Mesenchymal stem cell (in vitro differentiated cells and primary cell): ENCODE results near the gene UBTD1.

Source experiments
- DNase-seq: peaks from one replicate; pipeline ENCODE4 v3.0.0-alpha.2; 2013
- H2AFZ ChIP-seq: one replicate; pipeline ENCODE4 v1.6.1; 2013; ENCODE audit warnings: low read depth, mild to moderate bottlenecking, control low read depth, inconsistent platforms, low read length, moderate library complexity
- H2AK5ac ChIP-seq: 2 replicates; pipeline ENCODE4 v1.6.1; 2013; ENCODE audit warnings: low read length, moderate library complexity, mild to moderate bottlenecking, inconsistent platforms; ENCODE audit not compliant: severe bottlenecking
- H2BK120ac ChIP-seq: one replicate; pipeline ENCODE4 v1.6.1; 2013; ENCODE audit warnings: low read depth, mild to moderate bottlenecking, inconsistent platforms, low read length, moderate library complexity
- H2BK12ac ChIP-seq, 2 experiments: one replicate each; pipeline ENCODE4 v1.6.1; 2013; ENCODE audit warnings: inconsistent platforms in 2 of 2, low read length in 2 of 2, mild to moderate bottlenecking in 2 of 2, moderate library complexity in 2 of 2, control low read depth in 1 of 2
- H2BK15ac ChIP-seq: one replicate; pipeline ENCODE4 v1.6.1; 2013; ENCODE audit warnings: mild to moderate bottlenecking, low read depth, inconsistent platforms; ENCODE audit not compliant: poor library complexity, severe bottlenecking
- H2BK5ac ChIP-seq: 2 replicates; pipeline ENCODE4 v1.6.1; 2013; ENCODE audit warnings: low read depth, mild to moderate bottlenecking, low read length, control low read depth, inconsistent platforms; ENCODE audit not compliant: poor library complexity, severe bottlenecking
- H3K14ac ChIP-seq, 2 experiments: one replicate each; pipeline ENCODE4 v1.6.1; 2013; ENCODE audit warnings: inconsistent platforms in 2 of 2, low read length in 2 of 2, control low read depth in 1 of 2, mild to moderate bottlenecking in 1 of 2, moderate library complexity in 1 of 2
- H3K18ac ChIP-seq, 2 experiments: one replicate each; pipeline ENCODE4 v1.6.1; 2013; ENCODE audit warnings: inconsistent platforms in 2 of 2, low read length in 2 of 2, control low read depth in 1 of 2, low read depth in 1 of 2, mild to moderate bottlenecking in 1 of 2
- H3K23ac ChIP-seq, 2 experiments: one replicate each; pipeline ENCODE4 v1.6.1; 2013; ENCODE audit warnings: inconsistent platforms in 2 of 2, low read length in 2 of 2, mild to moderate bottlenecking in 2 of 2, moderate library complexity in 2 of 2, control low read depth in 1 of 2
- H3K27ac ChIP-seq: 2 replicates; pipeline ENCODE4 v1.5.1; 2013; ENCODE audit warnings: mild to moderate bottlenecking, moderate library complexity, low read length, control low read depth, inconsistent platforms; ENCODE audit not compliant: poor library complexity, severe bottlenecking
- H3K27me3 ChIP-seq, 2 experiments: 2 replicates each; pipeline versions ENCODE4 v1.6.1 to v1.7.0; 2013; ENCODE audit warnings: low read length in 2 of 2, mild to moderate bottlenecking in 2 of 2, moderate library complexity in 2 of 2, control low read depth in 1 of 2, inconsistent platforms in 1 of 2; ENCODE audit not compliant: control insufficient read depth in 1 of 2, insufficient read depth in 1 of 2
- H3K36me3 ChIP-seq, 2 experiments: 2 replicates each; pipeline versions ENCODE4 v1.6.1 to v1.7.0; 2013; ENCODE audit warnings: low read length in 2 of 2, control low read depth in 1 of 2, inconsistent platforms in 1 of 2, low read depth in 1 of 2, mild to moderate bottlenecking in 1 of 2; ENCODE audit not compliant: insufficient read depth in 2 of 2, control insufficient read depth in 1 of 2
- H3K4ac ChIP-seq, 2 experiments: one replicate each; pipeline ENCODE4 v1.6.1; 2013; ENCODE audit warnings: inconsistent platforms in 2 of 2, low read length in 2 of 2, mild to moderate bottlenecking in 2 of 2, moderate library complexity in 2 of 2, control low read depth in 1 of 2, low read depth in 1 of 2
- H3K4me1 ChIP-seq: 2 replicates; pipeline ENCODE4 v1.6.1; 2013; ENCODE audit warnings: low read depth, low read length, control low read depth; ENCODE audit not compliant: control insufficient read depth, insufficient read depth
- H3K4me2 ChIP-seq: 2 replicates; pipeline ENCODE4 v1.6.1; 2013; ENCODE audit warnings: low read length, mild to moderate bottlenecking, inconsistent platforms; ENCODE audit not compliant: poor library complexity, severe bottlenecking
- H3K4me3 ChIP-seq, 2 experiments: 2 replicates each; pipeline versions ENCODE4 v1.5.1 to v1.7.0; 2013; ENCODE audit warnings: low read length in 2 of 2, mild to moderate bottlenecking in 2 of 2, control low read depth in 1 of 2, low read depth in 1 of 2; ENCODE audit not compliant: insufficient read depth in 1 of 2
- H3K79me1 ChIP-seq: replicated peaks from 2 replicates; pipeline ENCODE4 v1.6.1; 2013; ENCODE audit warnings: mild to moderate bottlenecking, control low read depth, low read length, inconsistent platforms; ENCODE audit not compliant: poor library complexity, severe bottlenecking
- H3K9ac ChIP-seq: 2 replicates; pipeline ENCODE4 v1.7.0; 2013; ENCODE audit warnings: mild to moderate bottlenecking, low read length, moderate library complexity
- H3K9me3 ChIP-seq: 2 replicates; pipeline ENCODE4 v1.7.0; 2013; ENCODE audit warnings: mild to moderate bottlenecking, low read length; ENCODE audit not compliant: control insufficient read depth
- H4K8ac ChIP-seq: one replicate; pipeline ENCODE4 v1.6.1; 2013; ENCODE audit warnings: inconsistent platforms, mild to moderate bottlenecking, low read length, moderate library complexity
- H4K91ac ChIP-seq: one replicate; pipeline ENCODE4 v1.6.1; 2013; ENCODE audit warnings: mild to moderate bottlenecking, low read length, inconsistent platforms
- WGBS: methylation state at CpG from one replicate; pipeline ENCODE4 v1.1.7; 2013; ENCODE audit warnings: mixed read lengths; 5-methylcytosine and 5-hydroxymethylcytosine counted together

Gene UBTD1

DNA sequence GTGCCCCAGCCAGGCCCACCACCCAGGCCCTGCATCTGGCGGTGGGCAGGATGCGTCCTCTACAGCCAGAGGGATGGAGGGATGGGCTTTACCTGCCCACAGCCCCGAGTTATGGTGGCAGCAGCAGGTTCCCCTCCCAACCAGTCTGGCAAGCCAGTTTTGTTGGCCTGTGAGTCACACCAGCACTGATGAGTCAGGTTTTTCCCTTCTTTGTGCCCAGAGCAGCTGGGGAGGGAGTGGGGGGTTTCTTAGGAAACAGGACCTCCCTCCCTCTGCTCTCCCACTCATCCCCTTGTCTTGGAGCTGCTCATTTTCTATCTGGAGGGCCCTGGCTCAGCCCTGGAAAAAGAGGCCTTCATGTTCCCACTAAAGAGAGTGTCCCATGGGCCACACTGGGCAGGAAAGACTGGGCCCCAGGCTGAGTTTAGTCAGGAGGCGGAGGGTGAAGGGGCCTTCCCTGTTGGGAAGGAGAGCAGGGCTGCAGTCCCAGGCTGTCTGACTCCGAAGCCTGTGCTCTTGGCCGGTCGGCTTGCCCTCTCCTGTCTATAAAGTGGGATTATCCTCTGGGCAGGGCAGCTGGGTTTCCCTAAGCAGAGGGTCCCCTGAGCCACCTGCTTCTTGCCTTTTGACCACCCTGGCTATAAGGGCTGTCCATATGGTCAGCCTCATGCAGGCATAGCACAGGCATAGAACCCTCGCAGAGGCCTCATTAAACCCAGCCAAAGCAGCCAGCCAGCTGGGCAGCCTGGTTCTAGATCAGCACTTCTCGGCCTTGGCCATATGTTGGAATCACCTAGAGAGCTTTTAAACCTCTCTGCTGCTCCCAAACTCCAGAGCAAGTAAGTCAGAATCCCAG, 43.7 kb downstream of the UBTD1 start:
- Histone ChIP-seq H3K4me1 (peaks cover 49% of the 10 kb centered on the region), H3K23ac (peak overlapping the region in 1 of 2 experiments; percentile 50), H2BK12ac (peak overlapping the region; percentile 81 to 100), H3K9me3 (no peaks in the 10 kb centered on the region), H2BK15ac (peak overlapping the region; percentile 91), H2AFZ (peak overlapping the region; percentile 54), H2AK5ac (peak overlapping the region; percentile 95), H3K4ac (peak overlapping the region; percentile 62 to 88), H2BK120ac (peak overlapping the region; percentile 90), H4K8ac (peak overlapping the region; percentile 88), H3K27ac (peak overlapping the region; percentile 96), H3K9ac (peak overlapping the region; percentile 81), H3K79me1 (peaks cover 16% of the 10 kb centered on the region), H3K4me2 (no peak overlapping the region), H3K27me3 (no peaks in the 10 kb centered on the region), H3K18ac (peak overlapping the region; percentile 90 to 91), H3K4me3 (peak overlapping the region in 1 of 2 experiments; percentile 61), H2BK5ac (peak overlapping the region; percentile 79), H4K91ac (peak overlapping the region; percentile 92), H3K14ac (peak overlapping the region in 1 of 2 experiments; percentile 26), H3K36me3 (peaks cover 0 to 8% of the 10 kb centered on the region in 2 experiments)
- WGBS: 23% methylated on average over 7 of the region's 9 CpGs
- DNase-seq: peak; percentile 97

GRCh38 chr10:97543025-97543546, 44.4 kb downstream of the UBTD1 start:
- Histone ChIP-seq H3K27ac (peak overlapping the region; percentile 96), H4K91ac (peak overlapping the region; percentile 83), H3K14ac (peak overlapping the region in 1 of 2 experiments; percentile 55), H3K9me3 (no peaks in the 10 kb centered on the region), H3K4me3 (peak overlapping the region in 1 of 2 experiments; percentile 30), H3K79me1 (peaks cover 12% of the 10 kb centered on the region), H3K18ac (peak overlapping the region; percentile 90 to 91), H2AK5ac (peak overlapping the region; percentile 41), H3K27me3 (no peaks in the 10 kb centered on the region), H3K9ac (peak overlapping the region; percentile 81), H2BK120ac (peak overlapping the region; percentile 90), H4K8ac (peak overlapping the region; percentile 88), H3K4me1 (peaks cover 51% of the 10 kb centered on the region), H3K23ac (peak overlapping the region in 1 of 2 experiments; percentile 19), H3K4me2 (no peak overlapping the region), H3K4ac (peak overlapping the region in 1 of 2 experiments; percentile 62), H2AFZ (peak overlapping the region; percentile 15), H2BK5ac (peak overlapping the region; percentile 79), H3K36me3 (peaks cover 0 to 8% of the 10 kb centered on the region in 2 experiments), H2BK12ac (peak overlapping the region; percentile 73 to 81), H2BK15ac (peak overlapping the region; percentile 91)
- DNase-seq: peak; percentile 97
- WGBS: under 1% methylated on average over 10 of the region's 10 CpGs

GRCh38 chr10:97546456-97547270, 47.9 kb downstream of the UBTD1 start:
- Histone ChIP-seq H2BK15ac (no peak overlapping the region), H3K4ac (peak overlapping the region; percentile 57 to 72), H3K79me1 (peaks cover 22% of the 10 kb centered on the region), H3K36me3 (peaks cover 0 to 28% of the 10 kb centered on the region in 2 experiments), H2BK5ac (no peak overlapping the region), H3K27ac (no peak overlapping the region), H3K14ac (peak overlapping the region in 1 of 2 experiments; percentile 6), H3K4me1 (peaks cover 47% of the 10 kb centered on the region), H4K91ac (peak overlapping the region; percentile 83), H3K23ac (no peak overlapping the region), H3K4me2 (no peak overlapping the region), H3K27me3 (no peaks in the 10 kb centered on the region), H4K8ac (peak overlapping the region; percentile 60), H2AFZ (no peak overlapping the region), H3K9ac (no peak overlapping the region), H3K9me3 (no peaks in the 10 kb centered on the region), H2AK5ac (peak overlapping the region; percentile 42), H3K18ac (peak overlapping the region; percentile 57 to 92), H2BK120ac (peak overlapping the region; percentile 21), H2BK12ac (peak overlapping the region; percentile 69 to 83), H3K4me3 (no peak overlapping the region)
- WGBS: 81% methylated on average over 15 of the region's 18 CpGs
- no peak for DNase-seq
